HCT116 (cell line): ENCODE results near the gene XPO4. TPM values are rescaled to one million over a fixed set of nuclear protein-coding genes. Genes with fewer than 3 reads are reported as not detected.

Source experiments
- ATAC-seq: fragments of 200-7000 bp; cut with Tn5 transposase; 2 replicates; pipeline ENCODE4 v1.9.1; 2020; ENCODE audit warnings: mild to moderate bottlenecking, moderate library complexity
- BruUV-seq: library from RNA; stranded (reverse); fragments of 400-500 nt; replicated peaks from 2 replicates; lab custom pipeline; 2021; lab: Mats Ljungman, UMichigan
- CTCF ChIA-PET: fragments of 300-600 bp; sonication (Branson Sonifier 250); formaldehyde crosslinking; loops from one replicate; lab custom pipeline; 2021; ENCODE audit warnings: antibody characterized with exemption; lab: Charles Lee
- POLR2A ChIA-PET: fragments of 300-600, 350-600 bp; sonication (Branson Sonifier 250); formaldehyde crosslinking; loops from one replicate; lab custom pipeline; 2021; ENCODE audit warnings: antibody characterized with exemption; lab: Charles Lee
- RAD21 ChIA-PET, 2 experiments: fragments of 300-600 bp; sonication (Branson Sonifier 250); formaldehyde crosslinking; loops; one replicate each; lab custom pipeline; 2023; ENCODE audit warnings: low total read pairs in 2 of 2; ENCODE audit not compliant: uncharacterized antibody in 2 of 2, unreplicated experiment in 2 of 2, low non-redundant PET in 1 of 2; lab: Charles Lee
- DNase-seq: peaks from one replicate; pipeline ENCODE4 v3.0.0-alpha.2; 2010; ENCODE audit warnings: low read depth, low spot score
- H2AFZ ChIP-seq: fragments of 200-600 bp; shearing (Covaris generic), sonication (generic); 2 replicates; pipeline ENCODE4 v1.6.1; 2017; ENCODE audit warnings: low read depth, mixed run types, mixed read lengths, antibody characterized with exemption, low read length; ENCODE audit not compliant: poor library complexity, severe bottlenecking
- H3K27ac ChIP-seq: 2 replicates; pipeline ENCODE4 v1.5.1; 2012; ENCODE audit warnings: low read depth, low read length
- H3K27me3 ChIP-seq: fragments of 200-600 bp; sonication (generic); 2 replicates; pipeline ENCODE4 v1.6.1; 2016; ENCODE audit warnings: mixed run types, low read length, mixed read lengths; ENCODE audit not compliant: insufficient read depth
- H3K36me3 ChIP-seq, 2 experiments: fragments of 200-500 bp in 1 of 2; fragments of 200-600 bp in 1 of 2; sonication (Bioruptor generic) in 1 of 2; sonication (generic) in 1 of 2; 2 replicates each; pipeline versions ENCODE4 v1.5.1 to v1.6.1; 2014 to 2016; ENCODE audit warnings: low read length in 2 of 2, inconsistent platforms in 1 of 2, mixed read lengths in 1 of 2, mixed run types in 1 of 2; ENCODE audit not compliant: insufficient read depth in 2 of 2, control insufficient read depth in 1 of 2
- H3K4me1 ChIP-seq, 2 experiments: fragments of 200-600 bp in 1 of 2; sonication (generic) in 1 of 2; 2 replicates each; pipeline versions ENCODE4 v1.5.1 to v1.6.1; 2012 to 2017; ENCODE audit warnings: low read length in 2 of 2, inconsistent platforms in 1 of 2, mild to moderate bottlenecking in 1 of 2, mixed read lengths in 1 of 2, mixed run types in 1 of 2, moderate library complexity in 1 of 2; ENCODE audit not compliant: insufficient read depth in 2 of 2, control insufficient read depth in 1 of 2
- H3K4me2 ChIP-seq: fragments of 200-600 bp; sonication (generic); 2 replicates; pipeline ENCODE4 v1.6.1; 2017; ENCODE audit warnings: mixed run types, low read length, mixed read lengths
- H3K4me3 ChIP-seq, 2 experiments: fragments of 200-600 bp in 1 of 2; sonication (generic) in 1 of 2; replicated peaks in 1 of 2; 2 replicates each; pipeline ENCODE4 v1.5.1; 2011 to 2016; ENCODE audit warnings: low read length in 2 of 2, control low read depth in 1 of 2, low read depth in 1 of 2, mild to moderate bottlenecking in 1 of 2, mixed read lengths in 1 of 2, mixed run types in 1 of 2
- H3K79me2 ChIP-seq: fragments of 200-600 bp; sonication (generic); 2 replicates; pipeline ENCODE4 v1.6.1; 2017; ENCODE audit warnings: mild to moderate bottlenecking, mixed run types, low read length, moderate library complexity, mixed read lengths; ENCODE audit not compliant: insufficient read depth
- H3K9ac ChIP-seq: fragments of 200-600 bp; sonication (generic); 2 replicates; pipeline ENCODE4 v1.6.1; 2016; ENCODE audit warnings: low read length, mixed read lengths
- H3K9me2 ChIP-seq: fragments of 200-600 bp; sonication (generic), shearing (Covaris generic); 2 replicates; pipeline ENCODE4 v1.6.1; 2017; ENCODE audit warnings: mixed run types, mild to moderate bottlenecking, moderate library complexity; ENCODE audit not compliant: insufficient read depth
- H3K9me3 ChIP-seq, 2 experiments: fragments of 200-500 bp in 1 of 2; fragments of 200-600 bp in 1 of 2; sonication (Bioruptor generic) in 1 of 2; sonication (generic) in 1 of 2; 2 replicates each; pipeline ENCODE4 v1.6.1; 2014 to 2017; ENCODE audit warnings: low read length in 2 of 2, mixed read lengths in 2 of 2, inconsistent platforms in 1 of 2, low read depth in 1 of 2, mild to moderate bottlenecking in 1 of 2, mixed run types in 1 of 2, moderate library complexity in 1 of 2; ENCODE audit not compliant: control insufficient read depth in 1 of 2, insufficient read depth in 1 of 2
- H4K20me1 ChIP-seq: fragments of 200-600 bp; sonication (generic), shearing (Covaris generic); 2 replicates; pipeline ENCODE4 v1.6.1; 2017; ENCODE audit warnings: mixed run types, mild to moderate bottlenecking, moderate library complexity; ENCODE audit not compliant: insufficient read depth
- RAD21 ChIP-seq: IDR thresholded peaks from 2 replicates; pipeline ENCODE4 v1.6.1; 2012; ENCODE audit warnings: low read depth, mild to moderate bottlenecking
- ZBTB33 ChIP-seq: IDR thresholded peaks from 2 replicates; pipeline ENCODE4 v1.6.1; 2011; ENCODE audit warnings: mild to moderate bottlenecking, low read length, moderate library complexity; ENCODE audit not compliant: insufficient replicate concordance; ENCODE audit errors: extremely low read depth
- intact Hi-C: fragments of 100-400 bp; cut with micrococcal nuclease; formaldehyde crosslinking; loops from 2 replicates; pipeline ENCODE4 v1.10.0; 2022
- total RNA-seq: library from RNA; stranded (reverse); gene quantifications from one replicate; pipeline ENCODE4 v1.2.1, GENCODE V29; 2021; ENCODE audit not compliant: unreplicated experiment
- TF ChIP-seq, protein P1 (sequence below), 3 experiments: fragments of 200-600 bp in 1 of 3; sonication (generic) in 1 of 3; IDR thresholded peaks in 2 of 3; conservative IDR thresholded peaks in 1 of 3; 2 replicates each; pipeline ENCODE4 v1.5.1; 2012 to 2017; ENCODE audit warnings: low read depth in 2 of 3, low read length in 2 of 3, antibody characterized with exemption in 1 of 3, borderline replicate concordance in 1 of 3, control low read depth in 1 of 3, mild to moderate bottlenecking in 1 of 3, mixed read lengths in 1 of 3, mixed run types in 1 of 3, moderate library complexity in 1 of 3; ENCODE audit not compliant: insufficient read depth in 1 of 3

Gene XPO4
- total RNA-seq, 1 experiment from 2014 or later = 29.7 TPM

DNA sequence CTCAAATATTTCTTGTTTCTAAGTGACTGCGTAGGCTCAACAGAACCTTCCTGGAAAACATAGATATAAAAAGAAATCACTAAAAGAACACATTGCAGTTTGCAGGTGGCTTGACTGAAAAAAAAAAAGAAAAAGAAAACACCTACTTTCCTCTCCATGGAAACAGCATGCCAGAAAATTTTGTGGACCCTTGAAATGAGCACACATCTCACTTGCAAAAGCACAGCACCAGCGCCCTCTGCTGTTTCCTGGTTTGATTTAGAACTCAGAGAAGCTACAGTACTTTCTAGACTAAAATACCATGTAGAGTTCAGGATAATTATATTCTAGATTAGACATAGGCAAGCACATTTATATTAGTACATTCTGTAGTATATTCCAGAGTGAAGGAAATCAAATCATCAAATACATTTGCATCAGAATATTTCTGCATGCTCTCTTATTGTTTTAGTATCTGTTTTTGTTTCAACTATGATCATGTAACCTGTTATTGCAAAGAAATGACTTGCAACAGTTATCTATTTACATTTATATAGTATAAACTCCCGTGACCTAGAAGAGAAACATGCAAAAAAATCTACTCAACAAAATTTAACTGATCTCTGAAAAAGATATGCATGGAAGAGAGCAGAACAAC is 22.3 kb upstream of the XPO4 start:
- no peak for TF ChIP-seq ZBTB33
- TF ChIP-seq, protein P1, sequence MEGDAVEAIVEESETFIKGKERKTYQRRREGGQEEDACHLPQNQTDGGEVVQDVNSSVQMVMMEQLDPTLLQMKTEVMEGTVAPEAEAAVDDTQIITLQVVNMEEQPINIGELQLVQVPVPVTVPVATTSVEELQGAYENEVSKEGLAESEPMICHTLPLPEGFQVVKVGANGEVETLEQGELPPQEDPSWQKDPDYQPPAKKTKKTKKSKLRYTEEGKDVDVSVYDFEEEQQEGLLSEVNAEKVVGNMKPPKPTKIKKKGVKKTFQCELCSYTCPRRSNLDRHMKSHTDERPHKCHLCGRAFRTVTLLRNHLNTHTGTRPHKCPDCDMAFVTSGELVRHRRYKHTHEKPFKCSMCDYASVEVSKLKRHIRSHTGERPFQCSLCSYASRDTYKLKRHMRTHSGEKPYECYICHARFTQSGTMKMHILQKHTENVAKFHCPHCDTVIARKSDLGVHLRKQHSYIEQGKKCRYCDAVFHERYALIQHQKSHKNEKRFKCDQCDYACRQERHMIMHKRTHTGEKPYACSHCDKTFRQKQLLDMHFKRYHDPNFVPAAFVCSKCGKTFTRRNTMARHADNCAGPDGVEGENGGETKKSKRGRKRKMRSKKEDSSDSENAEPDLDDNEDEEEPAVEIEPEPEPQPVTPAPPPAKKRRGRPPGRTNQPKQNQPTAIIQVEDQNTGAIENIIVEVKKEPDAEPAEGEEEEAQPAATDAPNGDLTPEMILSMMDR (IDR thresholded peaks at IDR 0.05 in 2 of 3, conservative IDR thresholded peaks at IDR 0.05 in 1 of 3; ENCODE audit: borderline replicate concordance in 1 of 3, insufficient read depth in 1 of 3, low read depth in 2 of 3, low read length in 2 of 3) = peak; percentile 77 to 92 (median 83)
- TF ChIP-seq RAD21 = peak; percentile 80
- intact Hi-C loops = loop anchor here (1.0 to 5.0 kb wide), 4 partner anchors 212 to 742 kb away; no protein-coding TSS in a partner anchor
- H3K27ac ChIP-seq = no peak overlapping the region
- H3K9ac ChIP-seq = no peak overlapping the region
- H4K20me1 ChIP-seq = no peaks in the 10 kb centered on the region
- H3K79me2 ChIP-seq = no peaks in the 10 kb centered on the region
- no peaks in the 10 kb centered on the region for H3K9me3 ChIP-seq
- no peaks in the 10 kb centered on the region for H3K27me3 ChIP-seq
- CTCF ChIA-PET = interaction anchor here (0.6 to 3.2 kb wide), 18 partner anchors 9 to 1871 kb away, joined by 3 to 40 read pairs (median 4); no protein-coding TSS in a partner anchor
- H3K9me2 ChIP-seq = no peaks in the 10 kb centered on the region
- H3K4me1 ChIP-seq = no peaks in the 10 kb centered on the region
- BruUV-seq = no TSS peak
- H3K36me3 ChIP-seq = no peaks in the 10 kb centered on the region
- H3K4me3 ChIP-seq = no peak overlapping the region
- H3K4me2 ChIP-seq = no peak overlapping the region
- peak; percentile 81 for ATAC-seq
- RAD21 ChIA-PET = interaction anchor here (0.9 to 1.2 kb wide), 4 partner anchors 429 to 432 kb away, joined by 3 to 6 read pairs (median 4); no protein-coding TSS in a partner anchor
- POLR2A ChIA-PET = interaction anchor here (1.5 kb wide), 1 partner anchor 24 kb away, joined by 5 read pairs; no protein-coding TSS in a partner anchor
- no peak overlapping the region for H2AFZ ChIP-seq
- DNase-seq = peak; percentile 70
